Activated CD4-positive, alpha-beta T cell treated with anti-CD3 and anti-CD28 coated beads, Interleukin-2, amount 10 ng/mL, durations not matched to agents 7 days and 5 days (primary cell): ENCODE measurements around the gene PEMT. TPM values are rescaled to one million over a fixed set of nuclear protein-coding genes. Genes with fewer than 3 reads are reported as not detected.
"Not testable (repeated sequence)": the region's sequence is repeated elsewhere in the genome, so short reads cannot be mapped to it uniquely, and the experiment has no call there.

Experiments
- CTCF ChIA-PET: fragments of 350-600 bp; sonication (Branson Sonifier 250); formaldehyde crosslinking; loops from one replicate; lab custom pipeline; 2021; ENCODE audit warnings: antibody characterized with exemption; lab: Charles Lee
- POLR2A ChIA-PET: fragments of 350-600 bp; sonication (Branson Sonifier 250); formaldehyde crosslinking; loops from one replicate; lab custom pipeline; 2021; ENCODE audit warnings: antibody characterized with exemption; lab: Charles Lee
- DNase-seq: peaks from one replicate; pipeline ENCODE4 v3.0.0-alpha.2; 2020
- H3K27ac Mint-ChIP-seq: one replicate; pipeline ENCODE4 v1.8.0; 2021; ENCODE audit warnings: mild to moderate bottlenecking, moderate library complexity, mixed read lengths
- H3K27me3 Mint-ChIP-seq: one replicate; pipeline ENCODE4 v1.8.0; 2021; ENCODE audit warnings: mixed read lengths
- H3K36me3 Mint-ChIP-seq: one replicate; pipeline ENCODE4 v1.8.0; 2021; ENCODE audit warnings: low read depth, mixed read lengths
- H3K4me1 Mint-ChIP-seq: one replicate; pipeline ENCODE4 v1.8.0; 2021; ENCODE audit warnings: mixed read lengths
- H3K4me3 Mint-ChIP-seq: one replicate; pipeline ENCODE4 v1.8.0; 2021; ENCODE audit warnings: mild to moderate bottlenecking, moderate library complexity, mixed read lengths
- H3K9me3 Mint-ChIP-seq: one replicate; pipeline ENCODE4 v1.8.0; 2021; ENCODE audit warnings: mixed read lengths
- total RNA-seq, 2 experiments: library from RNA; stranded (reverse); gene quantifications; one replicate each; pipeline ENCODE4 v1.2.3, GENCODE V29; 2021

PEMT gene
- total RNA-seq, 2 experiments from 2014 or later: 10.8 to 17.3 TPM

DNA sequence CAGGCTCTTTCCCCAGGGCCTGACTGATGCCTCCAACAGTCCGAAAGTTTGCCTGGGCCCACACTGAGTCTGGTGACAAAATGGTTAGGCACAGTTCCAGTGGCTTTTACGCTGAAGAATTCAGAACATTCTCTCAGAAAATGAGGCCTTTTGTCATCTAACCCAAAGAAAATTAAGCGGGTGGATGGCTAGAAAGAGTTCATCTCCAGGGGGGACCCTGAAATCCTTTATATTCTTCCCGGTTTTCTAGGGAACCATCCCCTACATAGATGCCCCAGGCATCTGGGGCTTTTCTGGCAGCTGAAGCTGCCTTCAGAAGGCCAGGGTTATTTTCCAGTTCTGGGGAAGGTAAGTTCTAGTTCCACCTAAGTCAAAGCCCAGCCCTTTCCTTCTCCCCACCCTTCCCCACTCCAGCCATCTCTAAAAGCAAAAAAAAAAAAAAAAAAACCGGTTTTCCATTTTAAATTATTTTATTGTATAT lies 97.5 kb downstream of the PEMT start:
- Mint-ChIP-seq H3K4me3 (no peak overlapping the region), H3K36me3 (peaks cover 18% of the 10 kb centered on the region), H3K27me3 (peaks cover 20% of the 10 kb centered on the region), H3K4me1 (peaks cover 15% of the 10 kb centered on the region), H3K27ac (no peak overlapping the region), H3K9me3 (no peaks in the 10 kb centered on the region)
- DNase-seq: no peak
- ChIA-PET CTCF (no interaction called here), POLR2A (no interaction called here)

DNA sequence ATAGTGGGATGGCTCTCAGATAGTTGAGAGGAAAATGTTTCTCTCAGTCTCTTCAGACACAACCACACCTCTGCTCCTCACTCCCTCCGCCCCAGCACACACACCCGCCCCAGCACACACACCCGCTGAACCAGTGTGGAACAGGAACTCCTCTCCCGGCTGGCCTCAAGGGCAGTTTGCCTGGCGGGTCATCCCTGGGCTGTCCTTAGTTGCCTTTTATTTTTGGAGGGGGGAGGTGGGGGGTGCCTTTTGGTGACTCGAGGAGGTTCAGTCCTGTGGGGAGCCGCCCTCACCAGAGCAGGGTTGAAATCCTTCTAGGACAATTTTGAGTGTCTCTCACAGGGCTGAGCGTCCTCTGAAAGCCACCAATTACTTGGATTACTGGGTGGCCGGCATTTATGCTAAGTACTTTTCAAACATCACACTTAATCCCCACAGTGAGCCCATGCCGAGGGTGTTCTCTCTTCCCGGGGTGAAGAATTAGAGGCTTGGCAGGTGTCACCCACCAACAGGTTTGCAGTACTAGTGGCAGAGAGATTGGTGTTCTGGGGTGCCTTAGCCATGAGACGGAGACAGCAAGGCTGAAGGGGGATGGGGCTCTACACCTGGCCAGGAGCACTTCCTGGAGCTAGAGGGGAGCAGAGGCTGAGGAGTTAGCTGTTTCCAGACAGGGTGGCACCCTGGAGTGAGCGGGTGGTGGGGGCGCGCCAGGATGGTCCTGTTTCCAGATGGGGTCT lies 98.1 kb downstream of the PEMT start:
- Mint-ChIP-seq H3K9me3 (no peaks in the 10 kb centered on the region), H3K27ac (no peak overlapping the region), H3K4me3 (no peak overlapping the region), H3K36me3 (peaks cover 20% of the 10 kb centered on the region), H3K4me1 (peaks cover 17% of the 10 kb centered on the region), H3K27me3 (peaks cover 20% of the 10 kb centered on the region)
- CTCF ChIA-PET: no interaction called here
- POLR2A ChIA-PET: no interaction called here
- DNase-seq: no peak

DNA sequence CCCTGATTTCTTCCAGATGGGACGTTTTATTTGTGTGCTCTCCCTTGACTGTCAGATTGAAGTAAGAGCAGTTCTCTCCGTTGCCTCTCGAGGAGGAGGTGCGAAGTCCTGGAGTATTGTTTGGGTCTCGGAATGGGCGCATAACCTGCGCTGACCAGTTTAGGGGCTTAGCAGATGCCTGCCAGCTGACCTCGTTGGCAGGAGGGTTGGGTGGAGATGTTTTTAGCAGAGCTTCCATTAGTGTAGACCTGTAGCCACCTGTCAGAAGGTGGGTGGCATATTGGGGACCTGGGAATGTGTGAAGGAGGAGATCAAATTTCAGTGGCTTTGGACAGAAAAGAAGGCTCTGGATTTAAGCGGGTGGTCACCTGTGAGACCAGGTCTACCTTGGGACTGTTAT lies 98.9 kb downstream of the PEMT start:
- Mint-ChIP-seq H3K4me3 (no peak overlapping the region), H3K27ac (no peak overlapping the region), H3K27me3 (peaks cover 20% of the 10 kb centered on the region), H3K9me3 (no peaks in the 10 kb centered on the region), H3K4me1 (peaks cover 20% of the 10 kb centered on the region), H3K36me3 (peaks cover 28% of the 10 kb centered on the region)
- ChIA-PET CTCF (no interaction called here), POLR2A (no interaction called here)
- DNase-seq: no peak

DNA sequence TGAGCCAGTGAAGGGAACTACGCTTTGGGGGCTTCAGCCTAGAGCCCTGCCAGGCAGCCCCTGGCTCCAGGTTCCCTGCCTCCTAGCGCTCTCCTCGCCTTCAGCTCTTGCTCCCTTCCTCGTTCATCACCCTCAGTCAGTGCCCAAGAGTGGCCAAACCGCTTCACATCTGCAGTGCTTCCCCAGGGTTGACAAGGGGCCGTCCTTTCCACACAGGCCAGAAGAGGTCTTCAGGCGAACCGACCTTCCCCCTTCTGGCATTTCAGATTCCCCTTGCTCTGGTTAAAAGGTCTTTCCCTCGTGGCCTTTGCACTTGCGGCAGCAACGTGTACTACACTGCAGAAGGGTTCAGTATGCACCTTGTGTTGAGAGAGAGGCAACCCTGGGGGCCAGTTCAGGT lies 99.4 kb downstream of the PEMT start:
- POLR2A ChIA-PET: no interaction called here
- H3K4me3 Mint-ChIP-seq: no peak overlapping the region
- no peak overlapping the region for H3K27ac Mint-ChIP-seq
- CTCF ChIA-PET: no interaction called here
- peaks cover 33% of the 10 kb centered on the region for H3K36me3 Mint-ChIP-seq
- H3K9me3 Mint-ChIP-seq: no peaks in the 10 kb centered on the region
- H3K27me3 Mint-ChIP-seq: peaks cover 17% of the 10 kb centered on the region
- H3K4me1 Mint-ChIP-seq: peaks cover 21% of the 10 kb centered on the region
- no peak for DNase-seq

DNA sequence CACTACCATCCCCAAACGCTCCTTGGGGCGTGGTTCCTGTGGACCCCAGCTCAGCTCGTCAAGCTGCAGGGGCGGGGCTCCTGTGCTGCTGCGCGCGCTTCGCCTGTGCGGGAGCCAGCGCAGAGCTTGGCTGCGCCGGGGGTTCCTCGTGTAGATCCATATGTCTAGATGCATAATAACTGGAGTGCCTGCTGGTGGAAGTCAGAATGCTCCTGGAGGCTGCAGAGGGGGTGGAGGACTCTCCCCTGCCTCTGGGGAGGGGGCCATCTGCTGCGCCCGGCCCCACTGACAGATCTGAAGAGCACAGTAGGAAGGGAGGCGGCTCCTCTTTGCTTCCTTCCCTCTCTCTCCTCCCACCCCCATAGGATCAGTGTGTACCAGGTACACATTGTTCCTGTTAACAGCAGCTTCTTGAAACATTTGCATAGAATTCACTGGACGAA lies 99.9 kb downstream of the PEMT start:
- Mint-ChIP-seq H3K4me1 (peaks cover 24% of the 10 kb centered on the region), H3K27me3 (peaks cover 17% of the 10 kb centered on the region), H3K4me3 (no peak overlapping the region), H3K9me3 (no peaks in the 10 kb centered on the region), H3K27ac (no peak overlapping the region), H3K36me3 (peaks cover 37% of the 10 kb centered on the region)
- POLR2A ChIA-PET: no interaction called here
- CTCF ChIA-PET: interaction anchor here (1.1 to 1.3 kb wide), 2 partner anchors 107 to 131 kb away, joined by 3 read pairs; no protein-coding TSS in a partner anchor
- DNase-seq: no peak

DNA sequence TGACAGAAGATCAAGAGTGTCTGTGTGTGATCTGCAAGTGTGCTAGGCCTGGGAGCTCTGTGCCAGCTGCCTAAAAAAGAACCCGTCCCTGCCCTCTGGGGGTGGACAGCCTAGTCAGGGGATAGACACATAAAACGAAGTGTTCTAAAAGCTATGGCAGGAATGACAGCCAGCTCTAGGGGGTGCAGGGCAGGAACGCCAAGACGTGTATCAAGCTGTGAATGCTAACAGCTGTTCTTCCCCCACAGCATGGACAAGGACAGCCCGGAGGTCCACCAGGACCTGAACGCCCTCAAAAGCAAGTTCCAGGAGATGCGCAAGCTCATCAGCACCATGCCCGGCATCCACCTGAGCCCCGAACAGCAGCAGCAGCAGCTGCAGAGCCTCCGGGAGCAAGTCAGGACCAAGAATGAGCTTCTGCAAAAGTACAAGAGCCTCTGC lies 100.5 kb downstream of the PEMT start:
- Mint-ChIP-seq H3K4me3 (no peak overlapping the region), H3K27me3 (peaks cover 17% of the 10 kb centered on the region), H3K4me1 (peaks cover 24% of the 10 kb centered on the region), H3K9me3 (no peaks in the 10 kb centered on the region), H3K27ac (no peak overlapping the region), H3K36me3 (peaks cover 37% of the 10 kb centered on the region)
- ChIA-PET POLR2A (no interaction called here), CTCF (interaction anchor here (0.7 to 1.3 kb wide), 4 partner anchors 10 to 131 kb away, joined by 3 read pairs; no protein-coding TSS in a partner anchor)
- no peak for DNase-seq

DNA sequence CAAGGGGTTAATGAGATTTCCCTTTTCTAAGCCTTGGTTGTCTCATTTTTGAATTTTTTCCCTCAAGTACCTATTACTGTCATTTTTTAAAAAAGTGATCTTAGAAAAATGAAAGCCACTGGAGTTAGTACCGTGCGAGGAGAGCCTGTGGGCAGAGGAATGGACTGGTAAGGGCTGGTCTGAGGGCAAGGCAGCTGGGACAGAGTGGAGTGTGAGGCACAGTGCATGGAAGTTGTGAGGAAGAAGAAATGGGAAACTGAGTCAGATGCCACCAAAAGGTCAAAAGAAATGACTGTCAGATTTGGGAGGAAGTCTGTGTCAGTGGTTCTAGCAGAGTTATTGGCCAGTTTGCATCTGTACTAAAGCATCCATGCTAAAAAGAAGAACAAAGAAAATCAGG lies 103.5 kb downstream of the PEMT start:
- no peaks in the 10 kb centered on the region for H3K9me3 Mint-ChIP-seq
- POLR2A ChIA-PET: no interaction called here
- CTCF ChIA-PET: no interaction called here
- peaks cover 39% of the 10 kb centered on the region for H3K36me3 Mint-ChIP-seq
- peaks cover 32% of the 10 kb centered on the region for H3K4me1 Mint-ChIP-seq
- H3K27me3 Mint-ChIP-seq: no peaks in the 10 kb centered on the region
- no peak overlapping the region for H3K4me3 Mint-ChIP-seq
- no peak for DNase-seq
- H3K27ac Mint-ChIP-seq: no peak overlapping the region

DNA sequence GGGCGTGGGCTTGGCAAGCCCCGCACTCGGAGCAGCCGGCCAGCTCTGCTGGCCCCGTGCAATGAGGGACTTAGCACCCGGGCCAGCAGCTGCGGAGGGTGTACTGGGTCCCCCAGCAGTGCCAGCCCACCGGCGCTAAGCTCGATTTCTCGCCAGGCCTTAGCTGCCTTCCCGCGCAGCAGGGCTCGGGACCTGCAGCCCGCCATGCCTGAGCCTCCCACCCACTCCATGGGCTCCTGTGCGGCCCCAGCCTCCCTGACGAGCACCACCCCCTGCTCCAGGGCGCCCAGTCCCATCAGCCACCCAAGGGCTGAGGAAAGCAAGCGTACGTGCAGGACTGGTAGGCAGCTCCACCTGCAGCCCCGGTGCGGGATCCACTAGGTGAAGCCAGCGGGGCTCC lies 105.1 kb downstream of the PEMT start:
- H3K9me3 Mint-ChIP-seq, POLR2A ChIA-PET, H3K27ac Mint-ChIP-seq, H3K27me3 Mint-ChIP-seq, CTCF ChIA-PET, H3K4me3 Mint-ChIP-seq, DNase-seq: not testable (repeated sequence)
- H3K36me3 Mint-ChIP-seq: peaks cover 32% of the 10 kb centered on the region
- H3K4me1 Mint-ChIP-seq: peaks cover 44% of the 10 kb centered on the region

DNA sequence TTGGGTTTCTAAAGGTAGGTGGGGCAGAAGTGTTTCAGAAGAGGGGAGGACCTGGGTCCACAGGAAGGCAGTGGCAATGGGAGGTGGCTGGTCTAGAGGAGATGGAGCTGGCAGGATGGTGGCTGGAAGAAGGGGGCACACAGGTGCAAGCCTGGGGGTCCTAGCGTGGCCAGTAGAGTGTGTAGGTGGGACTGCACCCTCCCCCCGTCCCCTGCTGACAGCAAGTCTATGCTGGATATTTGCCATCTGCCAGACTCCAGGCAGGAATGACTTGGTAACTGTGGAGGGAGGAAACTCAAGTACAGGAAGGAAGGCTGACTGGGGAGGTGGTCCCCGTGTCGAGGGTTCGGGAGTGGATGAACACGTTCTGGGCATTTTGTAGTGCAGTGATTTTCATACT lies 106.1 kb downstream of the PEMT start:
- no peak for DNase-seq
- Mint-ChIP-seq H3K9me3 (no peaks in the 10 kb centered on the region), H3K36me3 (peaks cover 38% of the 10 kb centered on the region), H3K4me3 (no peak overlapping the region), H3K27ac (peak overlapping the region; percentile 42), H3K27me3 (no peaks in the 10 kb centered on the region), H3K4me1 (peaks cover 50% of the 10 kb centered on the region)
- POLR2A ChIA-PET: no interaction called here
- CTCF ChIA-PET: no interaction called here

DNA sequence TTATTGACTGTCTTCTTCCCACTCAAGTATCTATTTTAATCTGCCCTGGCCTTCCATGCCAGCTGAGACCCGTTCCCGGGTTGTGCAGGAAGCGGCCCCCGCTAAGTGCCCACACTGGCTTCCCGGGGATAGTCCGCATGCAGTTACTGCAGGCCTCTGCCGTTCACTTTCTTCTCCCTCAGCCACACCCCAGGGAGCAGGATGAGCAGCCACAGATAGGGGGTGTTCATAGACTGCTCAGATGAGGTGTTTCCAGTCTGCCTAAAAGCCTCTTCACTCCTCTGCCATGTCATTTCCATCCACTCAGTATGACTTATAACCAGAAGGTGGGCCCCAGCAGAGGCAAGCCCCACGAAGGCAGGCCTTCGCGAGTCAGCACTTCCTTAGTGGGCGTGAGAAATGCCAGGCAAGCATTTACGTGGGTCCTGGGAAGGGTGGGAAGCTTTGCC lies 107.0 kb downstream of the PEMT start:
- CTCF ChIA-PET: interaction anchor here (1.5 kb wide), 1 partner anchor 12 kb away, joined by 9 read pairs; the partner anchor contains the start of gene RASD1
- POLR2A ChIA-PET: no interaction called here
- peaks cover 55% of the 10 kb centered on the region for H3K4me1 Mint-ChIP-seq
- H3K27me3 Mint-ChIP-seq: no peaks in the 10 kb centered on the region
- H3K36me3 Mint-ChIP-seq: peaks cover 39% of the 10 kb centered on the region
- H3K27ac Mint-ChIP-seq: no peak overlapping the region
- DNase-seq: no peak
- no peaks in the 10 kb centered on the region for H3K9me3 Mint-ChIP-seq
- H3K4me3 Mint-ChIP-seq: no peak overlapping the region

DNA sequence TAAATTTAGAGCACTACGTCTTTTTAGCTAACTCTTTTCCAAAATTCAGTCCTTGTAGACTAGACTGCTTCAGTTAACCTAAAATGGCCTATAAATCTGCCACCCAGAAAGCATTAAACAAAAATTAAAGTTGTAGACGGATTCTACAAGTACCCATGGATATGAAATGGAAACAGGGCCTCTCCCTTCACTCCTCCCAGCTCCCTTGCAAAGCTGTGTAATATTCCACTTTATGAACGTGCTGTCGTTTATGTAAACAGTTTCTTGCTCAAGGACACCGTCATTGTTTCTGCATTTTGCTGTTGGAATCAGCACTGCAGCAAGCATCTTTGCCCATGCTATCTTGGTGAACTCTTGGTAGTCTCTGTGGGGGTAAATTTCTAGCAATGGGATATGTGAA lies 109.6 kb downstream of the PEMT start:
- Mint-ChIP-seq H3K36me3 (peaks cover 23% of the 10 kb centered on the region), H3K27me3 (no peaks in the 10 kb centered on the region), H3K4me1 (peaks cover 65% of the 10 kb centered on the region), H3K27ac (no peak overlapping the region), H3K9me3 (no peaks in the 10 kb centered on the region), H3K4me3 (no peak overlapping the region)
- ChIA-PET CTCF (no interaction called here), POLR2A (no interaction called here)
- no peak for DNase-seq

DNA sequence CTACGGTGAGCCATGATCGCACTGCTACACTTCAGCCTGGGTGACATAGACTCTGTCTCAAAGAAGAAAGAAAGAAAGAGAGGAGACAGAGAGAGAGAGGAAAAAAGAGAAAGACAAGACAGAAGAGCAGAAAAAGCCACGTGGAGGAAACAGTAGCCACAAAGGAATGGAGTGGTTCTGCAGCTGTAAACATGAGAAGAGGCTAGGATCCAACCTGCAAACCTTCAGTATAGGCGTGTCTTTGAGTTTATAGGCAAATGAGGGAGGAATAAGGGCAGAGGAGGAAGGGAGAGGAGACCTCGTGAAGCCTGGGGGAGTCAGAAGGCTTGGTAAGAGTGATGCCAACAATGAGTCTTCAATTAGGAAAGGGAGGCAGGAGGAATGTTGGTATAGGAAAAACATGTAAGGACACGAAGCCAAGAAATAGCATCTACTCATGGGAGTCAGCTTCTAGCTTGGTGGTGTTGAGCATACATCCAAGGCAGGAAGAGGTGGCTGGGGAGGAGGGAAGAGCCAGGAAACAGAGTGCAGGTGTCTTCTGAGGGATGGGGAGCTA lies 110.8 kb downstream of the PEMT start:
- peaks cover 19% of the 10 kb centered on the region for H3K36me3 Mint-ChIP-seq
- no peaks in the 10 kb centered on the region for H3K27me3 Mint-ChIP-seq
- ChIA-PET POLR2A (no interaction called here), CTCF (interaction anchor here (0.6 to 1.2 kb wide), 2 partner anchors 10 to 1293 kb away, joined by 3 to 4 read pairs; no protein-coding TSS in a partner anchor)
- H3K9me3 Mint-ChIP-seq: no peaks in the 10 kb centered on the region
- no peak overlapping the region for H3K27ac Mint-ChIP-seq
- no peak for DNase-seq
- no peak overlapping the region for H3K4me3 Mint-ChIP-seq
- H3K4me1 Mint-ChIP-seq: peaks cover 68% of the 10 kb centered on the region

DNA sequence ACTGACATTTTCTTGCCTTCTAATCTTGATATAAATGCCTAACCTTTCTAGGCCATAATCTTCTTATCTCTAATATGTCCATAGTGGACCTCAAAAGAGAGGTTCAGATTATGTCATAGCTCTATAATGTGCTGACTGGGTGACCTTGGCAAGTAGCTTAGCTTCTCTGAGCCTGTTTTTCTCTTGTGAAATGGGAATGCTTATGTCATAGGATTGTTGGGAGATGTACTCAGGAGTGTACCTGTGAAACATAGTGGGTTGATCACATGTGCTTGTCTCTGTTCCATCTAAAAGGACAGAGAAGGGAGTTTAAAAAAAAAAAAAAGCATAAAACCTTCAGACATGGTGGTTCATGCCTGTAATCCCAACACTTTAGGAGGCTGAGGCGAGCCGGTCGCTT lies 112.3 kb downstream of the PEMT start:
- no peak for DNase-seq
- ChIA-PET POLR2A (no interaction called here), CTCF (interaction anchor here (1.2 kb wide), 1 partner anchor 18 kb away, joined by 4 read pairs; no protein-coding TSS in a partner anchor)
- Mint-ChIP-seq H3K36me3 (peaks cover 14% of the 10 kb centered on the region), H3K4me3 (no peak overlapping the region), H3K27ac (no peak overlapping the region), H3K27me3 (no peaks in the 10 kb centered on the region), H3K4me1 (peaks cover 59% of the 10 kb centered on the region), H3K9me3 (no peaks in the 10 kb centered on the region)
